Measurements from ENCODE around the gene FRAT2. TPM values are rescaled to one million over a fixed set of nuclear protein-coding genes. Genes with fewer than 3 reads are reported as not detected.

FRAT2 gene
- total and polyA plus RNA-seq, 2 of the 13 experiments (the other 11 are each of a cell fraction or from before 2014, with no cell fraction given), result 7.2 to 14.1 TPM

- TF ChIP-seq ZHX2 (IDR thresholded peaks at IDR 0.05; ENCODE audit: low read depth), result no peak
- no peak for TF ChIP-seq ZHX2 (CRISPR knock-in tag; IDR thresholded peaks at IDR 0.05; ENCODE audit: borderline replicate concordance)
- TF ChIP-seq TSC22D2 (CRISPR knock-in tag; IDR thresholded peaks at IDR 0.05; ENCODE audit: borderline replicate concordance), result no peak
- TF ChIP-seq, protein P1, sequence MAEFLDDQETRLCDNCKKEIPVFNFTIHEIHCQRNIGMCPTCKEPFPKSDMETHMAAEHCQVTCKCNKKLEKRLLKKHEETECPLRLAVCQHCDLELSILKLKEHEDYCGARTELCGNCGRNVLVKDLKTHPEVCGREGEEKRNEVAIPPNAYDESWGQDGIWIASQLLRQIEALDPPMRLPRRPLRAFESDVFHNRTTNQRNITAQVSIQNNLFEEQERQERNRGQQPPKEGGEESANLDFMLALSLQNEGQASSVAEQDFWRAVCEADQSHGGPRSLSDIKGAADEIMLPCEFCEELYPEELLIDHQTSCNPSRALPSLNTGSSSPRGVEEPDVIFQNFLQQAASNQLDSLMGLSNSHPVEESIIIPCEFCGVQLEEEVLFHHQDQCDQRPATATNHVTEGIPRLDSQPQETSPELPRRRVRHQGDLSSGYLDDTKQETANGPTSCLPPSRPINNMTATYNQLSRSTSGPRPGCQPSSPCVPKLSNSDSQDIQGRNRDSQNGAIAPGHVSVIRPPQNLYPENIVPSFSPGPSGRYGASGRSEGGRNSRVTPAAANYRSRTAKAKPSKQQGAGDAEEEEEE (CRISPR knock-in tag; IDR thresholded peaks at IDR 0.05; ENCODE audit: borderline replicate concordance), result no peak
- TF ChIP-seq PCBP1 (IDR thresholded peaks at IDR 0.05; ENCODE audit: borderline replicate concordance, low read depth, low read length), result peak; percentile 21; the same call in 1 of the 2 replicates
- peak; percentile 35 for TF ChIP-seq PATZ1 (CRISPR knock-in tag; IDR thresholded peaks at IDR 0.05)
- TF ChIP-seq SIX4 (CRISPR knock-in tag; IDR thresholded peaks at IDR 0.05), result 0 out of 2 replicates have a peak, but pooled peaks have one; percentile 46
- TF ChIP-seq, protein P2, sequence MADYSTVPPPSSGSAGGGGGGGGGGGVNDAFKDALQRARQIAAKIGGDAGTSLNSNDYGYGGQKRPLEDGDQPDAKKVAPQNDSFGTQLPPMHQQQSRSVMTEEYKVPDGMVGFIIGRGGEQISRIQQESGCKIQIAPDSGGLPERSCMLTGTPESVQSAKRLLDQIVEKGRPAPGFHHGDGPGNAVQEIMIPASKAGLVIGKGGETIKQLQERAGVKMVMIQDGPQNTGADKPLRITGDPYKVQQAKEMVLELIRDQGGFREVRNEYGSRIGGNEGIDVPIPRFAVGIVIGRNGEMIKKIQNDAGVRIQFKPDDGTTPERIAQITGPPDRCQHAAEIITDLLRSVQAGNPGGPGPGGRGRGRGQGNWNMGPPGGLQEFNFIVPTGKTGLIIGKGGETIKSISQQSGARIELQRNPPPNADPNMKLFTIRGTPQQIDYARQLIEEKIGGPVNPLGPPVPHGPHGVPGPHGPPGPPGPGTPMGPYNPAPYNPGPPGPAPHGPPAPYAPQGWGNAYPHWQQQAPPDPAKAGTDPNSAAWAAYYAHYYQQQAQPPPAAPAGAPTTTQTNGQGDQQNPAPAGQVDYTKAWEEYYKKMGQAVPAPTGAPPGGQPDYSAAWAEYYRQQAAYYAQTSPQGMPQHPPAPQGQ (CRISPR knock-in tag; IDR thresholded peaks at IDR 0.05; ENCODE audit: borderline replicate concordance), result no peak
- TF ChIP-seq NCOA2 (CRISPR knock-in tag; IDR thresholded peaks at IDR 0.05), result peak; percentile 36; the same call in 1 of the 2 replicates
- no peak for TF ChIP-seq ZNF224 (CRISPR knock-in tag; IDR thresholded peaks at IDR 0.05)
- no peak for TF ChIP-seq MIER3 (CRISPR knock-in tag; IDR thresholded peaks at IDR 0.05; ENCODE audit: borderline replicate concordance)
- peak; percentile 71; the same call in 1 of the 2 replicates for TF ChIP-seq NFKBIZ (CRISPR knock-in tag; IDR thresholded peaks at IDR 0.05)
- TF ChIP-seq POLR2A (IDR thresholded peaks at IDR 0.05; ENCODE audit: insufficient read depth in 1 of 2, low read depth in 2 of 2, low read length in 2 of 2), result peak; percentile 80 to 86
- TF ChIP-seq ZNF749 (CRISPR knock-in tag; IDR thresholded peaks at IDR 0.05; ENCODE audit: borderline replicate concordance), result no peak
- TF ChIP-seq ZSCAN31 (CRISPR knock-in tag; IDR thresholded peaks at IDR 0.05; ENCODE audit: low read depth), result peak; percentile 78
- peak; percentile 35; the same call in 1 of the 2 replicates for TF ChIP-seq ZSCAN21 (CRISPR knock-in tag; IDR thresholded peaks at IDR 0.05; ENCODE audit: borderline replicate concordance)
- TF ChIP-seq HNRNPL (IDR thresholded peaks at IDR 0.05; ENCODE audit: low read depth, low read length), result no peak
Measured at GRCh38 chr10:97334370-97335175, at the start of gene FRAT2 (continued).
